ENCODE measurements around the gene MKI67. TPM values are rescaled to one million over a fixed set of nuclear protein-coding genes. Genes with fewer than 3 reads are reported as not detected.
A peak's percentile ranks its signal among the peaks of the same experiment; 100 is the strongest.

The MKI67 gene
- total RNA-seq, 1 donor from 2014 or later: 1.2 TPM

GRCh38 chr10:128086003-128086863 is 40.0 kb downstream of the MKI67 start:
- FAIRE-seq (no peak), DNase-seq (ENCODE audit: low spot score in 2 of 2) (no peak)

GRCh38 chr10:128084991-128085390 is 41.2 kb downstream of the MKI67 start:
- no peak for FAIRE-seq
- DNase-seq (ENCODE audit: low spot score in 2 of 2): no peak

GRCh38 chr10:128084364-128084763 is 41.9 kb downstream of the MKI67 start:
- FAIRE-seq: no peak
- DNase-seq (ENCODE audit: low spot score in 2 of 2): no peak

GRCh38 chr10:128083191-128083895 is 42.9 kb downstream of the MKI67 start:
- FAIRE-seq (no peak), DNase-seq (ENCODE audit: low spot score in 2 of 2) (no peak)

- FAIRE-seq (no peak), DNase-seq (ENCODE audit: low spot score in 2 of 2) (no peak)
Observed at GRCh38 chr10:128081720-128082119, 44.5 kb downstream of the MKI67 start.

- FAIRE-seq (no peak), DNase-seq (ENCODE audit: low spot score in 2 of 2) (no peak)
Observed at GRCh38 chr10:128081222-128081621, 45.0 kb downstream of the MKI67 start.

GRCh38 chr10:128080641-128081040 is 45.6 kb downstream of the MKI67 start:
- no peak for DNase-seq (ENCODE audit: low spot score in 2 of 2)
- no peak for FAIRE-seq

GRCh38 chr10:128080231-128080630 is 46.0 kb downstream of the MKI67 start:
- DNase-seq (ENCODE audit: low spot score in 2 of 2) (no peak), FAIRE-seq (no peak)

- FAIRE-seq (no peak), DNase-seq (ENCODE audit: low spot score in 2 of 2) (peak in 1 of 2 donors; percentile 51)
Observed at GRCh38 chr10:128078136-128078969, 47.9 kb downstream of the MKI67 start.

GRCh38 chr10:128077155-128077875 is 48.9 kb downstream of the MKI67 start:
- no peak for FAIRE-seq
- no peak for DNase-seq (ENCODE audit: low spot score in 2 of 2)

GRCh38 chr10:128074589-128074988 is 51.6 kb downstream of the MKI67 start:
- DNase-seq (ENCODE audit: low spot score in 2 of 2) (no peak), FAIRE-seq (no peak)

GRCh38 chr10:128073890-128074289 is 52.3 kb downstream of the MKI67 start:
- DNase-seq (ENCODE audit: low spot score in 2 of 2) (no peak), FAIRE-seq (no peak)

- DNase-seq (ENCODE audit: low spot score in 2 of 2): no peak
- FAIRE-seq: no peak
Observed at GRCh38 chr10:128072941-128073645, 53.1 kb downstream of the MKI67 start.

GRCh38 chr10:128072046-128072445 is 54.2 kb downstream of the MKI67 start:
- no peak for DNase-seq (ENCODE audit: low spot score in 2 of 2)
- FAIRE-seq: no peak

GRCh38 chr10:128071417-128071782 is 54.8 kb downstream of the MKI67 start:
- FAIRE-seq (no peak), DNase-seq (ENCODE audit: low spot score in 2 of 2) (no peak)

- FAIRE-seq (no peak), DNase-seq (ENCODE audit: low spot score in 2 of 2) (no peak)
Observed at GRCh38 chr10:128070721-128071416, 55.4 kb downstream of the MKI67 start.

- no peak for FAIRE-seq
- no peak for DNase-seq (ENCODE audit: low spot score in 2 of 2)
Observed at GRCh38 chr10:128070161-128070560, 56.1 kb downstream of the MKI67 start.

- FAIRE-seq: no peak
Observed at GRCh38 chr10:128069351-128070051, 56.7 kb downstream of the MKI67 start.

More at GRCh38 chr10:128069351-128070051, 56.7 kb downstream of the MKI67 start:
- peak; percentile 62 to 76 for DNase-seq (ENCODE audit: low spot score in 2 of 2)
